ENCODE measurements around the gene TICRR. TPM values are rescaled to one million over a fixed set of nuclear protein-coding genes. Genes with fewer than 3 reads are reported as not detected.

The TICRR gene
- total and polyA plus RNA-seq, 2 of the 8 experiments (the other 6 are each of a cell fraction or from before 2014, with no cell fraction given): 13.1 to 34.8 TPM

DNA sequence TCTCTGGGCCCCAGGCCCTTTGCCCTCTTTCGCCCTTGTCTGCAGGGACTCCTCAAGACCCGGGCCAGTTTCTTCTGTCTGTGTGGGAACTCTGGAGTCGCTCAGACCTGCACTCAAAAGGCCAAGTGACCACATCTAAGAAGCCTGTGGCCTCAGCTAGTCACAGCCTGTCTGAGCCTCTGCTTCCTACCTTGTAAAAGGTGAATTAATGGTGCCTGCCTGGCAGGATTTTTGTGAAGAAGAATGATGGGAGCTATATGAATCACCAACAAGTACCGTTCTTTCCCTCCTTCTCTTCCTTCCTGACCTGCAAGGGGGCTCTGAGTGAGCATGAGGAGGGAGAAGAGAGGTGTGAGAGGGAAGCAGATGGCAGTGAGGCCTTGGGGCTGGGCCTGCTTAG is 96.4 kb downstream of the TICRR start:
- Histone ChIP-seq H2BK12ac (ENCODE audit: low read depth, low read length) (no peak overlapping the region), H3K18ac (ENCODE audit: extremely low read depth, low read length) (no peak overlapping the region), H4K8ac (ENCODE audit: extremely low read depth, insufficient read depth, low read length) (no peak overlapping the region), H3K4me2 (ENCODE audit: insufficient read depth in 1 of 2, low read depth in 2 of 2, low read length in 2 of 2) (no peak overlapping the region), H2BK20ac (ENCODE audit: low read length) (no peak overlapping the region), H3K4me1 (replicated peaks in 1 of 4; ENCODE audit: control insufficient read depth in 3 of 4, insufficient read depth in 4 of 4, low read length in 3 of 4) (peaks cover 0 to 2% (median 0%) of the 10 kb centered on the region in 4 experiments; a peak in 4 of 7 replicates), H3K27me3 (replicated peaks in 1 of 4; ENCODE audit: control insufficient read depth in 3 of 4, extremely low read depth in 1 of 4, insufficient read depth in 3 of 4, low read length in 3 of 4) (peaks cover 0 to 3% (median 0%) of the 10 kb centered on the region in 4 experiments; a peak in 1 of 7 replicates), H2BK120ac (replicated peaks; ENCODE audit: low read depth, low read length) (no peak overlapping the region), H2AK5ac (ENCODE audit: low read depth, low read length) (no peak overlapping the region), H3K27ac (ENCODE audit: low read depth, low read length) (no peak overlapping the region), H3K23ac (ENCODE audit: insufficient read length) (no peak overlapping the region), H3K79me2 (ENCODE audit: control insufficient read depth in 1 of 2, insufficient read depth in 2 of 2, low read length in 2 of 2) (no peaks in the 10 kb centered on the region), H2AFZ (ENCODE audit: low read length) (no peak overlapping the region), H3K4ac (replicated peaks; ENCODE audit: insufficient read length, low read depth, low read length) (no peak overlapping the region), H2BK15ac (ENCODE audit: low read length) (0 out of 2 replicates have a peak overlapping the region, but pooled peaks have one; percentile 16), H3K9ac (replicated peaks in 1 of 4; ENCODE audit: extremely low read depth in 1 of 4, low read depth in 3 of 4, low read length in 3 of 4) (no peak overlapping the region), H3K4me3 (ENCODE audit: extremely low read depth in 1 of 4, insufficient read depth in 2 of 4, low read depth in 3 of 4, low read length in 4 of 4) (no peak overlapping the region), H4K91ac (replicated peaks; ENCODE audit: insufficient read length, low read length) (no peak overlapping the region), H4K5ac (ENCODE audit: insufficient read length, low read depth, low read length) (no peak overlapping the region), H3K14ac (ENCODE audit: insufficient read length) (no peak overlapping the region), H2BK5ac (ENCODE audit: low read depth, low read length) (no peak overlapping the region), H3K79me1 (ENCODE audit: low read depth, low read length) (no peaks in the 10 kb centered on the region), H4K20me1 (replicated peaks in 1 of 2; ENCODE audit: control insufficient read depth in 1 of 2, insufficient read depth in 2 of 2, low read length in 2 of 2) (no peaks in the 10 kb centered on the region), H3K23me2 (ENCODE audit: low read depth, low read length) (no peaks in the 10 kb centered on the region), H3K56ac (replicated peaks; ENCODE audit: insufficient read length, low read depth, low read length) (no peak overlapping the region), H3K36me3 (ENCODE audit: control insufficient read depth in 2 of 4, insufficient read depth in 4 of 4, low read length in 3 of 4) (no peaks in the 10 kb centered on the region), H3K9me3 (ENCODE audit: insufficient read depth in 2 of 2, low read depth in 1 of 2, low read length in 1 of 2) (no peaks in the 10 kb centered on the region)
- FAIRE-seq (no peak), DNase-seq (ENCODE audit: low read depth in 1 of 2, low spot score in 2 of 2) (no peak)
- ChIA-PET POLR2A (ENCODE audit: partially characterized antibody) (interaction anchor here (1.1 to 1.5 kb wide), 2 partner anchors 24 to 96 kb away, joined by 3 read pairs; partner anchors contain the start of gene TICRR), CTCF (ENCODE audit: partially characterized antibody) (interaction anchor here (1.1 to 6.6 kb wide), 7 partner anchors 10 to 24 kb away, joined by 3 to 43 read pairs (median 12); partner anchors contain the start of genes PEX11A and WDR93)
- WGBS, 2 experiments (ENCODE audit: extremely low coverage in 1 of 2, insufficient coverage in 1 of 2, insufficient read length in 1 of 2, insufficient replicate concordance in 2 of 2, low coverage in 1 of 2, low lambda C conversion rate in 2 of 2, missing lambda C conversion rate in 1 of 2): 57% methylated on average over 4 of the region's 4 CpGs; no CpG with 5 or more reads in 1 of the 2 experiments
- TF ChIP-seq CBX5 (IDR thresholded peaks at IDR 0.05; ENCODE audit: low read depth, low read length): no peak
- no peak for TF ChIP-seq SAP30 (IDR thresholded peaks at IDR 0.05; ENCODE audit: insufficient read depth, insufficient replicate concordance, low read length)
- no peak for TF ChIP-seq RBBP5 (IDR thresholded peaks at IDR 0.05; ENCODE audit: borderline replicate concordance, low read depth, low read length)
- TF ChIP-seq TBP (IDR thresholded peaks at IDR 0.05; ENCODE audit: low read depth, low read length): no peak
- TF ChIP-seq POLR2A (IDR thresholded peaks at IDR 0.05; ENCODE audit: control extremely low read depth in 1 of 2, low read depth in 2 of 2, low read length in 2 of 2): no peak
- no peak for TF ChIP-seq SP2 (IDR thresholded peaks at IDR 0.05; ENCODE audit: low read length)
- TF ChIP-seq MAX (IDR thresholded peaks at IDR 0.05): no peak
- TF ChIP-seq RXRA (IDR thresholded peaks at IDR 0.05; ENCODE audit: insufficient read depth, low read depth, low read length): no peak
- no peak for TF ChIP-seq HDAC6 (IDR thresholded peaks at IDR 0.05; ENCODE audit: low read depth, low read length)
